Esophagus muscularis mucosa (tissue), 4 donors: ENCODE data around the gene SHLD1.

Source experiments
- EP300 ChIP-seq: sonication (generic); formaldehyde crosslinking; IDR thresholded peaks from one replicate; pipeline ENCODE4 v1.6.1; 2017; ENCODE audit warnings: antibody characterized with exemption
- POLR2A ChIP-seq: fragments of 450-650 bp; IDR thresholded peaks from one replicate; pipeline ENCODE4 v1.6.1; 2017; ENCODE audit warnings: antibody characterized with exemption, moderate library complexity, mild to moderate bottlenecking, low read depth
- POLR2AphosphoS5 ChIP-seq, 2 donors: sonication (generic); formaldehyde crosslinking; IDR thresholded peaks; one replicate each; pipeline ENCODE4 v1.6.1; 2017; ENCODE audit warnings: antibody characterized with exemption in 2 of 2
- TF ChIP-seq, protein P1 (sequence below), 3 experiments: fragments of 200-600 bp in 2 of 3; fragments of 450-650 bp in 1 of 3; sonication (generic) in 2 of 3; IDR thresholded peaks; one replicate each; pipeline ENCODE4 v1.5.1; 2017 to 2019; ENCODE audit warnings: antibody characterized with exemption in 3 of 3, mild to moderate bottlenecking in 2 of 3, moderate library complexity in 1 of 3

DNA sequence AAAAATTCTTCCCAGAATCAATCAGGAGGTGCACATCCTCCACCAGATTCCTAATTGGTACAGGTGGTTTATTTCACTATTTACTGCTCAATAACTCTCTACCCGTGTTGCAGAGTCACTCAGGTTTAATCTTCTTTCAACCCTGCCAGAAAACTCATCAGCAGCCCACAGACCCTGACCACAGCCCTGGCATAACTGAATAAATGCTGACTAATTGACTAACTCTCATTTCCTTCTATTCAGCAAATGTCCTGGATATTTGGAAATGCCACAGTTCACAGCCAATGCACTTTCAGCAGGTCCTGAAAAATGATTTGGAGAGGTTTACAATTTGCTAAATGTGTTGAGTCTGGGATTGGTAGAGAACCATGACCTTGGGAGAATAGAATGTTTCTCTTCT lies 137.8 kb downstream of the SHLD1 start:
- TF ChIP-seq, protein P1, sequence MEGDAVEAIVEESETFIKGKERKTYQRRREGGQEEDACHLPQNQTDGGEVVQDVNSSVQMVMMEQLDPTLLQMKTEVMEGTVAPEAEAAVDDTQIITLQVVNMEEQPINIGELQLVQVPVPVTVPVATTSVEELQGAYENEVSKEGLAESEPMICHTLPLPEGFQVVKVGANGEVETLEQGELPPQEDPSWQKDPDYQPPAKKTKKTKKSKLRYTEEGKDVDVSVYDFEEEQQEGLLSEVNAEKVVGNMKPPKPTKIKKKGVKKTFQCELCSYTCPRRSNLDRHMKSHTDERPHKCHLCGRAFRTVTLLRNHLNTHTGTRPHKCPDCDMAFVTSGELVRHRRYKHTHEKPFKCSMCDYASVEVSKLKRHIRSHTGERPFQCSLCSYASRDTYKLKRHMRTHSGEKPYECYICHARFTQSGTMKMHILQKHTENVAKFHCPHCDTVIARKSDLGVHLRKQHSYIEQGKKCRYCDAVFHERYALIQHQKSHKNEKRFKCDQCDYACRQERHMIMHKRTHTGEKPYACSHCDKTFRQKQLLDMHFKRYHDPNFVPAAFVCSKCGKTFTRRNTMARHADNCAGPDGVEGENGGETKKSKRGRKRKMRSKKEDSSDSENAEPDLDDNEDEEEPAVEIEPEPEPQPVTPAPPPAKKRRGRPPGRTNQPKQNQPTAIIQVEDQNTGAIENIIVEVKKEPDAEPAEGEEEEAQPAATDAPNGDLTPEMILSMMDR (IDR thresholded peaks at IDR 0.05), result no peak
- TF ChIP-seq POLR2A, result no peak
- no peak for TF ChIP-seq EP300
- no peak for TF ChIP-seq POLR2AphosphoS5 (IDR thresholded peaks at IDR 0.05)
